HepG2 (cell line): ENCODE results near the gene ABCC10.

Experiments
- CTCF ChIP-seq: sonication (generic); formaldehyde crosslinking; IDR thresholded peaks from 2 replicates; pipeline ENCODE4 v1.5.0; 2020; ENCODE audit warnings: mild to moderate bottlenecking, missing genetic modification reagents, moderate library complexity
- TCF7L2 ChIP-seq: IDR thresholded peaks from 2 replicates; pipeline ENCODE4 v1.6.1; 2011; ENCODE audit warnings: mild to moderate bottlenecking, low read depth, low read length, moderate library complexity
- USF2 ChIP-seq, 2 experiments: sonication (generic) in 1 of 2; formaldehyde crosslinking in 1 of 2; IDR thresholded peaks; 2 replicates each; pipeline versions ENCODE4 v1.5.1 to v1.6.1; 2011 to 2020; ENCODE audit warnings: borderline replicate concordance in 1 of 2, low read depth in 1 of 2, low read length in 1 of 2, mild to moderate bottlenecking in 1 of 2, missing genetic modification reagents in 1 of 2, moderate library complexity in 1 of 2
- ZNF432 ChIP-seq: sonication (generic); formaldehyde crosslinking; IDR thresholded peaks from 2 replicates; pipeline ENCODE4 v1.5.0; 2020; ENCODE audit warnings: missing genetic modification reagents, mild to moderate bottlenecking, borderline replicate concordance

GRCh38 chr6:43399932-43400487 is 27.3 kb upstream of the ABCC10 start:
- TF ChIP-seq USF2 (IDR thresholded peaks at IDR 0.05; ENCODE audit: low read depth, low read length) (no peak), USF2 (CRISPR knock-in tag; IDR thresholded peaks at IDR 0.05; ENCODE audit: borderline replicate concordance) (no peak), ZNF432 (CRISPR knock-in tag) (no peak), TCF7L2 (no peak), CTCF (no peak)
